H7 (cell line): ENCODE data around the gene SLC25A15. TPM values are rescaled to one million over a fixed set of nuclear protein-coding genes. Genes with fewer than 3 reads are reported as not detected.

ENCODE experiments used
- DNase-seq: peaks from one replicate; pipeline ENCODE4 v3.0.0; 2012
- H3K27me3 ChIP-seq: 2 replicates; pipeline ENCODE4 v1.6.0; 2011; ENCODE audit warnings: mild to moderate bottlenecking, low read length; ENCODE audit not compliant: control insufficient read depth, insufficient read depth
- H3K36me3 ChIP-seq: replicated peaks from 2 replicates; pipeline ENCODE4 v1.5.1; 2011; ENCODE audit warnings: low read length; ENCODE audit not compliant: control insufficient read depth, insufficient read depth
- H3K4me3 ChIP-seq: 2 replicates; pipeline ENCODE4 v1.5.1; 2011; ENCODE audit warnings: low read depth, mild to moderate bottlenecking, control low read depth, low read length, moderate library complexity; ENCODE audit not compliant: insufficient read depth
- total RNA-seq: library from RNA; depleted of rRNA; stranded (reverse); fragments of >200 nt; shearing (Covaris generic); gene quantifications from 2 replicates; pipeline ENCODE4 v1.2.3, GENCODE V29; 2014; rRNA removed

Gene SLC25A15
- total RNA-seq: 33.8 and 36.0 TPM in 2 replicates

DNA sequence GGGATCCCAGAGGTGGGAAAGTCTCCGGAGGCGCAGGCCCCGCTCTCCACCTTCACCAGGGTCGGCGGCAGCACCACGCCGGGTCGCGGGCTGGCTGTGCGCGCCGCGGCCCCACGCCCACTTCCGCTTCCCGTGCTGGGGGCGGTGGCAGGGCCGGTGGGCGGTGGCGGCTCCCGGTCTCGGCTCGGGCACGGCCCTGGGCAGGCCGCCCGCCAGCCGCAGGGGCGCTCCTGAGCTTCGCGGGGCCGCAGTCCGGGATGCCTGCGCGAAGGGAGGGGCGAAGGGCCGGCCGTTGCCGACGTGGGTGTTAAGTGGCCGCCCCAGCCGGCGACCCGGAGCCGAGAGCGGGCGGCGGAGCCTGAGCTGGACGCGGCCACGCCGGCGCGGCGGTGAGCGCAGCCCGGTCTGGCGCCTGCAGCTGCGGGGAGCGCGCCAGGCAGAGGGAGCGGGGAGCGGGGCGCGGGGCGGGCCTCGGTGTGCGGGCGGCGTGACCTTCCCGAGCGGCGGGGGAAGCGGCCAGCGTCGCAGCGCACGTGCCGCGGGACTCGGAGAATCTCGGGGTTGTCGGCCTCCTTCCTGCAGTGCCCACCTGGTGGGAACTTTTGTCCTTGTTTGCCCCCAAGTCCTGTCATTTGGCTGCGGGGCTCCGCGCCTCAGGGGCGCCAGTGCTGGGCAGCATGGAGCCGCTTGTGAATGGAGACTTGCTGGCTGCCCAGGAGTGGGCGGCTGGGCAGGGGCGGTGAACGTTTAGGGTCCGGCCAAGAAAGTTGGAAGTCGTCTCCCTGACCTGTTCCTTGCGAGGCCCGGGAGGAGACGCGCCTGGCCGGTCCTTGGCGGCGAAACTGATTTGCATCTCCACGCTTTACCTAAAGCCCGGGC lies at the start of gene SLC25A15:
Gene SLC25A15 (plus strand): TSS at position 337 of the 879 bp plus-strand sequence. CDS start 3,616 bp downstream, outside the sequence.
- DNase-seq: peak; percentile 92
- H3K27me3 ChIP-seq: no peaks in the 10 kb centered on the region
- peaks cover 1% of the 10 kb centered on the region for H3K36me3 ChIP-seq
- peak within 1 kb of the TSS; percentile 67 for H3K4me3 ChIP-seq

- Histone ChIP-seq H3K27me3 (no peaks in the 10 kb centered on the region), H3K36me3 (peaks cover 3% of the 10 kb centered on the region), H3K4me3 (no peak overlapping the region)
- DNase-seq: no peak
These were observed 40.1 kb upstream of the SLC25A15 start for GRCh38 chr13:40749327-40749726.

- DNase-seq: no peak
- Histone ChIP-seq H3K4me3 (no peak overlapping the region), H3K27me3 (no peaks in the 10 kb centered on the region), H3K36me3 (peaks cover 6% of the 10 kb centered on the region)
These were observed 34.2 kb upstream of the SLC25A15 start for GRCh38 chr13:40755082-40755700.

GRCh38 chr13:40756042-40756441 lies 33.4 kb upstream of the SLC25A15 start:
- DNase-seq: no peak
- no peak overlapping the region for H3K4me3 ChIP-seq
- H3K36me3 ChIP-seq: peaks cover 6% of the 10 kb centered on the region
- H3K27me3 ChIP-seq: no peaks in the 10 kb centered on the region

DNA sequence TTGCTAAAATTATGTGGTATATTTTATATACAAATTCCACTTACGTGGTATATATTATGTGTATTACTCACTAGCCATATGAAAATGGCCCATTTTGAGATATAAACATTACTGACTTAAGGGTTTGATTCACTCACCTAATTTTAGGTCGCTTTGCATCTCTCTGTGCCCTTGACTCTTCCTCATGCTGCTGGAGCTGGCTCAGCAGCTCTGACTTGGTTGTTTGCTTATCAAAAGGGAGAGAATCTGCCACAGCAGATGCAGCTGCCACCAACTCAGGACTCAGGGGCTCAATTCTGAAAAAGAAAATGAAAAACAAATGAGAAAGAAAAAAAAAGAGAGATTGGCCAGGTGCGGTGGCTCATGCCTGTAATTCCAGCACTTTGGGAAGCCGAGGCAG lies 30.6 kb upstream of the SLC25A15 start:
- Histone ChIP-seq H3K27me3 (no peaks in the 10 kb centered on the region), H3K4me3 (no peak overlapping the region), H3K36me3 (peaks cover 3% of the 10 kb centered on the region)
- no peak for DNase-seq

GRCh38 chr13:40762849-40763248 lies 26.6 kb upstream of the SLC25A15 start:
- DNase-seq: no peak
- no peak overlapping the region for H3K4me3 ChIP-seq
- H3K36me3 ChIP-seq: peaks cover 1% of the 10 kb centered on the region
- no peaks in the 10 kb centered on the region for H3K27me3 ChIP-seq

GRCh38 chr13:40764587-40765403 lies 24.6 kb upstream of the SLC25A15 start:
- no peaks in the 10 kb centered on the region; the same call in none of the 2 replicates for H3K36me3 ChIP-seq
- no peak for DNase-seq
- H3K4me3 ChIP-seq: no peak overlapping the region
- H3K27me3 ChIP-seq: no peaks in the 10 kb centered on the region

DNA sequence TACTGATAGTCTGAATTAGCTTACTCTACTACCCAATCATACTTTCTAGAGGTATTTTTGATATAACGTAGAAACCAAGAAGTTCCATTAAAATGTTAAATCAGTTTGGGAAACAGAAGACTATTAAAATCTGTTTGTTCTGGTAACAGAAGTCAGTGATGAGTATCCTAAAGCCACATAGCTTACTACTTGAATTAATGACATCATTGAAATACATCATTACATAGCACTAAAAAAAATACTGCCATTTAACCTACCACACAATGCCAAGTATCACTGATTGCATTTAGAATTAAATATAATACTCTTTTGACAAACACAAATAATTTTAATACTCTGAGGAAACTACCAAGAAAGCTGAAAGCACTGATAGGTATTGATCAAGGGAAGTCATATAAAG lies 23.8 kb upstream of the SLC25A15 start:
- Histone ChIP-seq H3K4me3 (no peak overlapping the region), H3K27me3 (no peaks in the 10 kb centered on the region), H3K36me3 (no peaks in the 10 kb centered on the region; the same call in none of the 2 replicates)
- DNase-seq: no peak

GRCh38 chr13:40769970-40770369 lies 19.4 kb upstream of the SLC25A15 start:
- H3K4me3 ChIP-seq: peak overlapping the region; percentile 72
- H3K27me3 ChIP-seq: no peaks in the 10 kb centered on the region
- H3K36me3 ChIP-seq: no peaks in the 10 kb centered on the region; the same call in 1 of the 2 replicates
- DNase-seq: no peak

DNA sequence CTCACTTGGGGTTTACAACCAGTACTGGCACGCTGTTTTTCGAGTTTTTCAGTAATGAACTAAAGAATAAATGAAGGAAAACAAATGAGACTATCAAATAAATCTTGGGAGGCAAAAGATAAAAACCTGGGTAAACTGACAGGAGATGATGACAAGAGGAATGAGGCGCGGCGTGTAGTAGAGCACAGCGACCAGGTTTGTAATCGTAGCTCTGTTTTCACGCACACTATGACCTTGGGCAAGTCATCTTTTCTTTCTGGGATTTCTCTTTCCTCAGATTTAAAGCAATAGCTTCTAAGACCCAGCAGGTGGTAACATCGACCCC lies 18.8 kb upstream of the SLC25A15 start:
- no peak for DNase-seq
- peak overlapping the region; percentile 72 for H3K4me3 ChIP-seq
- H3K36me3 ChIP-seq: no peaks in the 10 kb centered on the region
- H3K27me3 ChIP-seq: no peaks in the 10 kb centered on the region

DNA sequence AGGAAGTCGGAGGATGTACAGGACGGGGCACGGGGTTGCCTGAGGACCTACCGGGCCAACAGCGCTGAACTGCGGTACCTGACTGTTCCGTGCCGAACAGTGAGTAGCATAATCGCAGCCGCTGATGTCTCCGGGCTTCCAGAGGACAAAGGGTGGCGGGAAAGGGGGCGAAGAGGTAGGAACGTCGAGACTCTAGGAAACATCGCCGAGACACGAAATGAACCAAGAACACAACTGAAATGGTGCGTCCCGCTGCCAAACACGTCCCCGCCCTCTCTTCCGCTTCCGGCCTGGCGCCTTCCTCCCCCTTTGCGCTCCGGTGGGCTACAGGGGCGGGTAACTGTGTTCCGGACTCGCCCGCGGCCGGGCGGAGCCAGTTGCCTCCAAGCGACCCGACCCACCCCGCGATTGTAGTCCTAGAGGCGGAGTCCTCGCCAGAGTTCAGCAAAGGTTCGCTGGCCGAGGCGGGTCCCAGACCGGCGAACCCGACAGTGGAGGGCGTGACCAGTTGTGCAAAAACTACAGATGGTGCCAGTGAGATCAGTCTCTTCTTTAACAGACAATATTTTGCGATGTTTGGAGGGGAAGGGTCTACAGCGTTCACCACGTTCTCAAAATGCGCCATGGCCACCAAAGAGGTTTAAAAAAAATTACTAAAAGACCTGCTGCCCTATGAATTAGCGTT lies 18.3 kb upstream of the SLC25A15 start, which contains the start of gene MRPS31:
Gene MRPS31 (minus strand): TSS at position 257 of the 685 bp plus-strand sequence. CDS start 54 bp downstream, at position 203.
- DNase-seq: peak; percentile 95
- Histone ChIP-seq H3K27me3 (no peaks in the 10 kb centered on the region), H3K36me3 (no peaks in the 10 kb centered on the region)

GRCh38 chr13:40772765-40773473 lies 16.5 kb upstream of the SLC25A15 start:
- no peaks in the 10 kb centered on the region for H3K36me3 ChIP-seq
- no peaks in the 10 kb centered on the region for H3K27me3 ChIP-seq
- no peak for DNase-seq
- H3K4me3 ChIP-seq: no peak overlapping the region

More for the DNA sequence above, 18.3 kb upstream of the SLC25A15 start, which contains the start of gene MRPS31:
- H3K4me3 ChIP-seq: peak within 1 kb of the TSS; percentile 72

GRCh38 chr13:40774672-40775071 lies 14.7 kb upstream of the SLC25A15 start:
- no peak overlapping the region for H3K4me3 ChIP-seq
- no peak for DNase-seq
- H3K36me3 ChIP-seq: no peaks in the 10 kb centered on the region
- no peaks in the 10 kb centered on the region for H3K27me3 ChIP-seq
